HG02981 (cell line): ENCODE results near the gene CHPF2.

Source experiments
- ATAC-seq: cut with Tn5 transposase; IDR thresholded peaks from one replicate; pipeline ENCODE4 v1.9.1; 2021; ENCODE audit warnings: mild to moderate bottlenecking, moderate library complexity; ENCODE audit not compliant: unreplicated experiment

The CHPF2 gene

GRCh38 chr7:151245360-151246101 is 13.2 kb downstream of the CHPF2 start:
- peak; percentile 38 for ATAC-seq

GRCh38 chr7:151246102-151246850 is 14.0 kb downstream of the CHPF2 start:
- ATAC-seq = no peak

- ATAC-seq = no peak
These were observed 14.7 kb downstream of the CHPF2 start for GRCh38 chr7:151246851-151247580.

- ATAC-seq = no peak
These were observed 15.5 kb downstream of the CHPF2 start for GRCh38 chr7:151247611-151248345.

GRCh38 chr7:151248346-151249033 is 16.2 kb downstream of the CHPF2 start, which contains the start of gene SMARCD3:
SMARCD3 (minus strand) TSS chr7:151248694; CDS start chr7:151248562, 132 bp downstream.
- no peak for ATAC-seq

DNA sequence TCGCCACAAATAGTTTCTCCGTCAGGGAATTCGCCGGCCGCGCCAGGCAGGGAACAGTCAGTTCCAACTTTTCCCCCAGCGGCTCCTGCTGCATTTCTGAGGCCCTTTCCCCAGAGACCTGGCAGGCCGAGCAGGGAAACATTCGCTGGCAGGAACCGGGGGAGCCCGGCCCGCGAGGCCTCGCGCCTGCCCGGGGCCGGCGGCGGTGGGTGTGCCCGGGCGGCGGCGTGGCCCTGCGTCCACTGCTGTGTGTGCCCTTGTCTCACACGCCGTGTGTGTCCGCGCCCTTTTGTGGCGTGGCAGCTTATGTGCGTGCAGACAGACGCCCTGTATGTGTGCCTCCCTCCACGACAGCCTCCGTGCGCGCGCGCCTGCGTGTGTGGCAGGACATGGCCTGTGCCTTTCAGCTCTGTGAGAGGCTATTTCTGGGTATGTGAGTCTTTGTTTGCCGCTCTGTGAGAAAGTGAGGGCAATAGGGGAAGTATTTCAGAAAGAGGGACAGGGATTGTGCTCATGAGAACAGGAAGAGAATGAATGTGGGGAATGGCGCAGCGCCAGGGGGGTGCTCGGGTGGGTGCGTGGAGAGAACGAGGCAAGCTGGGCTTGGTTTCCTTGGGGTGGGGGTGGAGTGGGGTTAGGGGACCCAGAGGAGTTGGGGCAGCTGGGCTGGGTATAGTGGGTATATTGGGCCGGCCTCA is 16.9 kb downstream of the CHPF2 start:
- ATAC-seq = no peak

- ATAC-seq = no peak
These were observed 17.4 kb downstream of the CHPF2 start for GRCh38 chr7:151249732-151250072.

- ATAC-seq = no peak
These were observed 18.2 kb downstream of the CHPF2 start for GRCh38 chr7:151250181-151251132.

GRCh38 chr7:151251328-151251688 is 19.0 kb downstream of the CHPF2 start:
- no peak for ATAC-seq

GRCh38 chr7:151251689-151252560 is 19.6 kb downstream of the CHPF2 start:
- ATAC-seq = no peak

DNA sequence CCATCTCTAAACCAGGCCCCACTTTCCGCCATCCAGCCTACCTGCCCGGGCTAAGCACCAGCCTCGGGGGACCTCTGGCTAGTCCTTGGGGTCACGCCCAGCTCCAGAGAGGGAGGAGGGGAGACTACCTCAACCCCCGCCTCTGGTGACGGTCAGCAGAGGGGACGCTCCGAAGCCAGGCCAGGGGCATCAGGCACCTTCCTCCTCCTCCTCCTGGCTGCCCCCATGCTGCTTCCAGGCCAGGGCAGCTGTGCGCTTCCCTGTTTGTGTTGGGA is 20.2 kb downstream of the CHPF2 start:
- ATAC-seq = no peak

DNA sequence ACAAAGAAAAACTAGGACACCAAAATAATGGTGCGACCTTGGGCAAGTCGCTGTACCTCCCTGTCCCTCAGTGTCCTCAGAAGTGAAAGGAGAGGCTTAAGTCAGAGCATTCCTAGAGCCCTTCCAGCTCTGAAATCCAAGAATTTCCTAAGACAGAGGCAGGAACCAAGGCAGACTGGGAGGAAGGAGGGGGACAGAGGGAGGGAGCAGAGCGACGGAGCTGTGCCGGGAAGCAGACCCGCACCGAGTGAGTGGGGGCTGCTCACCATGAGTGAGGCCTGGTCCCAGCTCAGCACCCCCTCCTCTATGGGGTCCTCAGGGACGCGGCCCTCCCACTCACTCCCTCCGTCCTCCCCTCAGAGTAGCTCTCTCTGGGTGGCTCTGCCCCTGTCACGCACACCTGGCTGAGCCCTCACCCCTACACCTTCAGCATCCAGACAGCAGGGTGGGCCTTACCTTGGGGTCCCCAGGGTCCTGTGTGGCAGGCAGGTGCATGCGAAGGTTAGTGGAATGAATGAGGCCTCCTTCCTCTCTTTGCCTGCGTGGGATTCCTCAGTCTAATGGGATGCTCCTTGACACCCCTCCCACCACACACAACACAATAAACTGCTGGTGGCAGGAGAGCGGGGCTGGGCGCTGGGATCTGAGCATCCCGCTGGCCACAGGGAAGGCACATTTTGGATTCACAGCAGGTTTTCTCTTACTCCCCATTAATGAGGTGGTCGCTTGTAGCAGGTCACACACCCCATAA is 20.9 kb downstream of the CHPF2 start:
- ATAC-seq = no peak

DNA sequence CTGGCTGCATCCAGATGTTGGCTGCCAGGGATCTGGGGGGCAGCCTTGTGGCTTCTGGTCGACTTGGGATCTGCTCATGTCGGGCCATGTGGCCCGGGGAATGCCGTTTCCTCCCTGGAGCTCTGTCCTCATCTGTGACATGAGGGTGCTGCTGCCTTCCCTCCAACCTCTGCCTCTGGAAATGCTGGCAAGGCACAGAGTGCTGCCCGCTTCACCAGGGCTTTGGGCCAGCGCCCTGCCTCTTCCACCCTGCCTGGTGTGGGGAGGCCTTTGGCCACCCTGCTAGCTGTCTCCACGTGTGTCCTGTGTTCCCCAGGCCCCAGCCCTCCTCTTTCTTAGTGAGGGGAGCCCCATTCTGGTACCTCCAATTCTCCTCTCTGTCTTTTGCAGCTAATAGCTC is 22.0 kb downstream of the CHPF2 start:
- ATAC-seq = no peak

GRCh38 chr7:151254851-151255250 is 22.6 kb downstream of the CHPF2 start:
- ATAC-seq = no peak

DNA sequence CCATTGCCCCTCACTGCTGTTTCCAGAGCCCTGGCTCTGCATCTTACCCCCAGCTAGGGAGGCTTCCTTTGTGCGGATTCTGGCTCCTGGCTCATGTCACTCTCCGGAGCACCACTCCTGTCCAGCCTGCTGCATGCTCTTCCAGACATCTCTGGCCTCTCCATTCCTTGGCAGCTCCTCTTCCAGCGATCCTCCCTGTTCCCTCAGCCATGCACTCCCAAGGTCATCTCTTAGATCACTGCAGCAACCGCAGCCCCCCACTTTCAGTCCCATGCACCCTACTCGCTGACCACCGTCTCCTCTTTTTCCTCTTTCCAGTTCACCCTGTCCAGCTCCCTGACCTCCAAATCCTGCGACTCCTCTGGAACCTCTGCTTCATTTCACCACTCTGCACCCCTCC is 23.1 kb downstream of the CHPF2 start:
- ATAC-seq = no peak

DNA sequence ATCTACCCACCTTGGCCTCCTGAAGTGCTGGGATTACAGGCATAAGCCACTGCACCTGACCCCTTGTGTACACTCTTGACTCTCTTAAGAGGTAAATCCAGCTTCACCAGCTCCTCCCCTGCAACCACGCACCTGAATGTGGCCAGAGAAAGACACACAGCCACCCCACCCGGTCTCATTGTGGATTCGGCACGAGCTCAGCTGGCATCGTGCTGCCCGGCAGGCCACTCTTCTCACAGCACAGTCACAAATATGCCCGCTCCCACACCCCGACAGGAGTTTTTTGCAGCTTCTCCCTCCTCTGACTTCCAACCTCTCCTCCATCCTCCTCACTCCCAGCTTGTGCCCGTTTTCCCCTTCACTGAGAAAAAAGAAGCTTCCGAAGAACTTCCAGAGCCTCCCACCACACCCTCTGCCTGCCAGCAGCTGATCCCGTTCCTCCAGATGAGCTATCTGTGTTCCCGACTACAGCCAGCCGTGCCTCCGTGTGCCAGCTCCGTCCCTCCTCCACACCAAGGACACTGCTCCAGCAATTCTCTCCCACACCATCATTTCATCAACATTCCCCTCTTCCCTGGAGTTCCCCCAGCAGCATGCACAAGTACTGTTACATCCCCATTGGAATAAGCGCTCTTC is 24.2 kb downstream of the CHPF2 start:
- ATAC-seq = no peak

DNA sequence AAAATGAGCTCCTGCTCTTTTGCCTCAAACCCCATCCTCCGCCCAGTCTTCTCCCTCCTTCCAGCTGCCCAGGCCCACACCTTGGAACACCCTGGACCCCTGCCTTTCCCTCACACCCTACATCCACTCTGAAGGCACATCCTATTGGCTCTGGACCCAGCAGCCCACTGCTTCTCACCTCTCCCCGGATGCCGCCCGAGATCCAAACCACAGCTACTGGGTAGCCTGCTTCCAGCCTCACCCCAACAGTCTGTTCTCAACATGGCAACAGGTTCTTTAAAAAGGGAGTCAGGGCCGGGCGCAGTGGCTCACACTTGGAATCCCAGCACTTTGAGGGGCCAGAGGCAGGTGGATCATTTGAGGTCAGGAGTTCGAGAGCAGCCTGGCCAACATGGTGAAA is 25.7 kb downstream of the CHPF2 start:
- ATAC-seq = no peak
